Activated T-helper 9 cell treated with anti-CD3 and anti-CD28 coated beads, Interleukin-2, amount 50 U/mL, for 16 hours (primary cell): ENCODE results near the gene LRRC63.
A peak's percentile ranks its signal among the peaks of the same experiment; 100 is the strongest.
"Not testable (repeated sequence)": the region's sequence is repeated elsewhere in the genome, so short reads cannot be mapped to it uniquely, and the experiment has no call there.

Source experiments
- DNase-seq: peaks from one replicate; pipeline ENCODE4 v3.0.0-alpha.2; 2020; ENCODE audit warnings: low read depth

The LRRC63 gene, protein sequence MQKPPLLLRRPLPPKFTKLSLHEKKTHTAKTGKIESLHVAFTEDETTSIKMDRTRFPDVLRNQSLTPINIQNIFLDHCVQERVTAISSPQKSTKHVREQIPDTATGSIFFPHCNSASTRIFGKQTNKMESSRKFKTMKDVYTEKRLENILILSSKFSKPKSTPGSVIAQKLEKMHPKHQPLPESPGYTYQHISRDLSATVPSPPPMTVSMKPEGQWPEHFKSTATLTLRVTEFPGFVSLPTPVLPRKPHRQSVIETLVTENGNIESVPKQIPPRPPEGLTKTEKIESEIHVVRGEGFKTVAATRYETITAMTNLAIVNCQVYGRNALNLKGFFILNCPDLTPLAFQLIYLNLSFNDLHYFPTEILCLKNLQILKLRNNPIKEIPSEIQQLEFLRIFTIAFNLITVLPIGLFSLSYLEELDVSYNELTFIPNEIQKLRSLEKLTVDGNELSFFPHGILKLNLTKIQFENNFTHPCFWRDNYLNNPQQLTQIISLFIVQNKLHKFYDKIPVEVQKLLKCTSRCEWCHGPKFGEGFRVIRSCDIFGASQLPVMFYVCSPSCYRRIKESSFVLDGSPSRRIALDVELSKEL

DNA sequence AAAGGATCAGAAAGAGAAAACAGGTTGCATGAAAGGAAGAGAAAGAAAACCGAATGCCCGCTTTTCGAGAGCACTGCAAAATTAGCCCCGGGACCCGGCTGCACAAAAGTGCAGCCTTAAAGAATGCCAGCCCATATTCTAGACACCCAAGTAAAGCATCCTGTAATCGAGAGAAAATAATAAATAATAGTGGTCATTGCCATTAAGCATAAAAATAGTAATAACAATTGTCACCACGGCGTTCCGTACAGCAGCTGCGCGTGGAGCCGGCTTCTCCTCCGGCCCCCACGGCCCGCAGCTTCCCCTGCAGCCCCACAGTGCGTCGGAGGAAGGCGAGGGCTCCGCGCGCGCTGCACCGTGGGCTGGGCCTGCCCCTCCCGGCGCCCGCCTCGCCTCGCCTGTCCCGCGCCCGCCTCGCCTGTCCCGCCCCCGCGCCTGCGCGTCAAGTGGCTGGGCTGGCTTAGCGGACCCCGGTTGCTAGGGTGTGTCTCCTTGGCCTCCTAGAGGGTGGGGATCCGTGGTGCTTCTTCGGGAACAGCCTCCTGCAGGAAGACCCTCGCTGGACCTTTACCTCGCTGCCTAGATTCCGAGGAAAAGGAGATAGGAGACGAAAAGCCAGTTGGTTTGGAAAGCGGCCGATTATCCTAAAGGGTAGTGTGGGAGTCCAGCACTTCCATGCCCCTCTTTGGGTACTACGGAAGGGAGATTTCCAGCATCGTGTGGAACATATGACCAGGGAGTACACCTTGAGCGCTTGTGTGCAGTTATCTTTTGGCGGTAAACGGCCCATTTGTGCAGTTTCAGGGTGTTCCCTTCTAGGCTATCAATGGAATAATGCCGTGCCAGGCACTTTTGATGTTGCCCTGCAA, at the start of gene LRRC63:
TSS of gene LRRC63 (plus strand) at position 446 of the 869 bp plus-strand sequence. CDS start 1,107 bp downstream, outside the sequence.
- peak; percentile 80 for DNase-seq

DNA sequence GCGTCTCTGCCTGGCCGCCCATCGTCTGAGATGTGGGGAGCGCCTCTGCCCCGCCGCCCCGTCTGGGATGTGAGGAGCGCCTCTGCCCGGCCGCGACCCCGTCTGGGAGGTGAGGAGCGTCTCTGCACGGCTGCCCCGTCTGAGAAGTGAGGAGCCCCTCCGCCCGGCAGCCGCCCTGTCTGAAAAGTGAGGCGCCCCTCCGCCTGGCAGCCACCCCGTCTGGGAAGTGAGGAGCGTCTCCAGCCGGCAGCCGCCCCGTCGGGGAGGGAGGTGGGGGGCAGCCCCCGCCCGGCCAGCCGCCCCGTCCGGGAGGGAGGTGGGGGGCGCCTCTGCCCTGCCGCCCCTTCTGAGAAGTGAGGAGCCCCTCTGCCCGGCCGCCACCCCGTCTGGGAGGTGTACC, 49.0 kb upstream of the LRRC63 start:
- not testable (repeated sequence) for DNase-seq

DNA sequence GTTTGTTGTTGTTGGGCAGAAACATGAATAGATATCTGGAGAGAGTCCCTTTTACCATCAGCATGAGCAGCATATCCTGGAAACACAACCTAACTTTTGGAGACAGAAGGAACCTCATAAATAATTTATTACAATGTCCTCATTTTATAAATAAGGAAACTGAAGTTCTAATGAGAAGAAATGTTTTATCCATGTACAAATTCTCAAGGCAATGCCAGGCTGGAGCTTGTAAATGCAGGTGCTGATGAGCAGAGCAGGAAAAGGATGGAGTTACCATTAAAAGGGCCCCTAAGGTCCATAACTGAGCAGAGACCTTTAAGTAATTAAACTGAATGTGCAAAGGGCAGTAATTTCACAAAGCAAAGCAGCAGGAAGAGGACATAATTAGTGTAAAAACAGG, 47.1 kb upstream of the LRRC63 start:
- DNase-seq: no peak

DNA sequence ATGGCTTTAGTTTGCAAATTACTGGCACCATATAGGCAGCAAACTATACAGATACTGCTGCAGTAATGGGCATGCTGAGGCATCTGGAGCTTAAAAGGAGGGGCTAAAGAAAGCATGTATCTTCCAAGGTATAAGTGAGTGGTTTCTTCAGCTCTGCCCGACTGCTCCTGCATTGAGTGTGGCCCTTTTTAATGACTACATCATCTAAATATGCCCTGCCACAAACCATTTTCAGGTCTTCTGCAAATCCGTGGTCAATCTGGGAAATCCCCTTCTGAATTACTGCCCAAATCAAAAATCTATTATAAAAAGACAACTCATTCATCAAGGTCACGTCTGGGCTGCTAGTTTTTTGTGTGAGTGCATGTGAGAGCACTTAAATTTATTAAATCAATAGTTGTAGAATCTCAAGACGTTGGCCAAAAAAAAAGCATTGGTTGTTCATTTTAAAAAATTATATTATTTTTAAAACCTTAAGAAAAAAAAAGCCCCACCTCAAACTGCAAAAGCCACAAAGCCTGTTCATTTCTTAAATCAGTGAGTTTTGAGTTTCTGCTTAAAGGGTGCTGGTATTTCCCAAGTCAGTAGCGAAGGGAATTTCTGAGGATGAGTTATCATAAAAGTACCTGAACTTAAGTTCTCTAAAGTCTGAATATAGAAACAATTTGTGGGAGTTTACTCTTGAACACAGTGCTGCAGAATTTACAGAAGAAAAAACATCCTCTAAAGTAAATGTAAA, 46.1 kb upstream of the LRRC63 start:
- DNase-seq: peak; percentile 32

DNA sequence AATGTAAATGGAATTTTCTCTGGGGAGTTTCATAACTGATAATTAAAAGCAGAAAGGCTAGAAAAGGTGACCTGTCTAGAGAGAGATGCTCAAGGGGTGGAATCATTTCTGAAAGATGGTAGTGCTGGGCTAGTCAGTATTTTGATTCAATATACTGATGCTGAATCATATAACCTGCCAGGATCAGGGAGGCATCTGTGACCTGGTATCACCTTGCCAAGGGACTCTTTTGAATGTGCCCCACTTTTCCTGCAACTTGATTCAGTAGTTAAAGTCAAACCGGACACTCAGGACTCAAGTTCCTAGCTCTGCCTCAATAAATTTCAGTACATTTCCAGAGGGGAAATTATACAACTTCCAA, 45.5 kb upstream of the LRRC63 start:
- no peak for DNase-seq

DNA sequence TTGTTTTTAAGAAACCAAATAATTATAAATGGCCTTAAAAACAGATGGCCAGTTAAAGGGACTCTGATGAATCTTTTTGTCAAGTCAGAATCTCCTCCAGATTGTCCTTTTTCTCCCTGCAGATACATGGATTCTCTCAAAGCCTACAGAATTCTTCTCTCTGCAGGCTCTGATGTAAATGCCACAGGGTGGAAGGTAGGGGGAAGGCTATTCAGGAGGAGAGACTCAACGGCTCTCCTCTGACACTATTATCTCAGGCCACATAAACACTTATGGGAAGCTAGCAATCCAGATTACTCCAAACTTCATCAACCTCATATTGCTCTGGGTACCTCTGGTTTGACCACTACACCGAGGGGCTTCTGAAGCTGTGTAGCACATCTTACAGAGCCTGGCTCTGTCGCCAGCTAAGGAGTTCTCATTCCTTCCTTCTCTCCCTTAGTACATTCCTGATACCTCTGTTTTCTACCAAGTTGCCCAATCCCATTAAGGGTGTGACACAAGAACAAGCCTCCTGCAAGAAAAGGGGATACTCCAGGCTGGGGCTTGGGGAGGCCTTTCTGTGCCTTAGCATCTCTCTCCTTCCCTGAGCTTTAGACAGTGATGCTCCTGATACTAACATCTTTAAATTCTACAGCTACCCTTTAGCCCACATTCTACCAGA, 44.6 kb upstream of the LRRC63 start:
- DNase-seq: no peak

DNA sequence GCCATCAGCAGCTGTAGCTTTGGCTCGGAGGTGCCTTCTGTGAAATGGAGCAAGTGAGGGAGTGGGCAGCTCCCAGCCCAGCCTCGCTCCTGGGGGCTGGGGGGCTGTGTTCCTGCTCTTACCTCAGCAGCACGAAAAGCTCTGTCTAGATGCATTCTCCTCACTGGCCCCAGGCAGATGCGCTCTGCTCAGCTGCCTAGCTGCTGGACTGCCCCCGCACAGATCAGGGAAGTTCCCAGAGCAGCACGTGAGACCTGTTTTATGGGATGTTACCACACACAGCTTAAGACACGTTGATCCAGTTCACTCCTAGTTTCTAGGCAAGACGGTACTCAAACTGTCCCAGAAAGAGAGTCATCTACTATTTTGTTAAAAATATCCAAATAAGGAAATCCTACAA, 43.4 kb upstream of the LRRC63 start:
- peak; percentile 45 for DNase-seq

DNA sequence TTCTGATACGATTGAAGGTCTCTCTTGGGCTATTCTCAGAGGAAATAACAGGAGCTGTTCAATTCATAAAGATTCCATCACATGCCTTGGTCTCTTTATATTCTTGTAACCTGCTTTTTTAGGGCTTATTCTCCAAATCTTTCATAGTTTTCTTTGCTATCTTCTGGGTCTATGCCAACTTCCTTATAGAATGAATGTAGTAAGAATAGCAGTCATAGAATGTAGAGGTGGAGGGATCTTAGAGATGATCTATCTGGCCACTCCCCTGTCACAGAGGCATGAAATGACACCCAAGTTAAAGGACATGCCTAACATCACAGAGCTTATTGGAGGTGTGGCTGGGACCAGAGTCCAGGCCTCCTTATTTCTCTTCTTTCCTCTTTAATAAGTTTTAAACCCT, 42.9 kb upstream of the LRRC63 start:
- no peak for DNase-seq

DNA sequence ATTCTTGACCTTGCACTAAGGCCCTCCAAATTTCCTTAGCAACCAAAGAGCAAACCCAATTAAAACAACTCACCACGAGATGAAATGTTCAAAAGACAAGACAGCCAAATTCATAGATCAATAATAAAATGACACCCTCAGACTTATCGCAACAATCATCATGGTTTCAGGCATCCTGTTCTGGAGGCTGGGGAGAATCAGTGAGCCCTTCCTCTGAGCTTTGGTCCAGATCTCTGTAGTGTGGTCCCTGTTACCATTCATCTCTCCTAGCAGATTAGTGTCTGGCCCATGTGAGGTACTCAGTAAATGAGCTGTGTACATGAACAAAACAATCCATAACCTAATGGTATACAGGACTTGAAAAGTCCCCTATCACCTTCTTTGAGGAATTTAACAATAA, 42.0 kb upstream of the LRRC63 start:
- DNase-seq: no peak

DNA sequence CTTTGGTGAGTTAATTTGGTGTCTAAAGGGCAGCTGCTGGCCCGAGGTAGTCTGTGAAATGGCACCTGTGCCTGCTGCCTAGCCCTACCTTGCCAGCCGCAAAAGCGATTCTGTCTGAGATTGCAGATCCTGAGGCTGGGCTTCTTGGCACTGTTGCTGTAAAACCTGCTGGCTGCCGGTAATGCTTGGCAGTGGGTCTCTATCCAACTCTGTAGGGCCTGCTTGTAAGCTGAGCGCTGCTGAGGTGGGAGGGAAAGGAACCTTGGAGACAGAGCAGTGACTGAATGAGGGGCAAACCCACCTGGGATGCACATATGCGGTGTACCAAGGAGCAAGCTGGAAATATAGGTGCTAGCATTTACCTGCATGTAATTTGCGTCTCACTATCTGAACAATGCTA, 41.5 kb upstream of the LRRC63 start:
- no peak for DNase-seq

DNA sequence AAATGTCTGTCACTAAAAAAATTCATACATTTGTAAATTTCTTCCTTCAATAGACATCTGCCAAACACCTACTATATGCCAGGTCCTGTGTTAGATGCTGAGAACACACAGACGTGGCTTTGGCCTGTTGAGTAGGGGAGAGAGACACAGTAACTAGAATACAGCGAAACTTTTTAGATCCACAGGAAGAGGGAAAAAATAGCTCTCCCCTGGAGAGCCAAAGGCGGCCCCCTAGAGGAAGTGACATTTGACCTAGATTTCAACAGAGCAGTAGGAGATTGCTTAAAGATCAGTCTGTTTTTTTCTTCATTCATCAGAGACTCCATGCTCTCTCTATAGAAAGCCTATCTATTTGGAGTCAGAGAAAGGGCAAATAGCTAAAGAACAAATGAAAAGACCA, 41.0 kb upstream of the LRRC63 start:
- DNase-seq: no peak

DNA sequence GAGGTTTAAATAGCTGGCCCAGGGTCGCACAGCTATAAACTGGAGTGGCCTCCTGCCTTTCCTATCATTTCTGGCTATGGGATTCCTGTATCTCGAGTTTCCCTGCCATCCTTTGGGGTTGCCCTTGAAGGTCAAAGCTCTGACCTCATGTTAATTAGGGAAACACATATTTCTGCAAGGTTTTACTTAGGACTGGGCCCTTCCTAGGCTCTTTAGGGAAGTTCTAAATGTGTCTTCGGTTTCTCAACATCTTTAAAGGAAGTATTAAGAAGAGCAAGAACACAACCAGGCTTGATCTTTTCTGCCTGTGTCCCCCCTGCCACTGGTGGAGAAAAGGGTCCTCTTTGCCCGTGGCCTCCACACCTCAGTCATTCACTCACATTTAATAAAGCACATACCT, 40.5 kb upstream of the LRRC63 start:
- DNase-seq: no peak

DNA sequence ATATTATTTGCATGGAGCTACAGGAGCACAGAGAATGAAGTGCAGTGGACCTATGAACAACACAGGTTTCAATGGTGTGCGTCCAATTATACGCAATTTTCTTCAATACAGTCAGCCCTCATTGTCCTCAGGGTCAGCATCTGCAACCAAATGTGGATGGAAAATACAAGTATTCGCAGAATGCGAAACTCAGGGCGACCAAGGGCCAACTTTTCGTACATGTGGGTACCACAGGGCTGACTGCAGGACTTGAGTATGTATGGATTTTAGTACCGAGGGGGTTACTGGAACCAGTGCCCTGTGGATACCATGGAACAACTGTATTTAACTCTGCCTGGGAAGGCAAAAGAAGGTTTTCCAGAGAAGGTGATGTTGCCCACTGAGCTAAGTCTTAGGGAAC, 40.0 kb upstream of the LRRC63 start:
- no peak for DNase-seq

DNA sequence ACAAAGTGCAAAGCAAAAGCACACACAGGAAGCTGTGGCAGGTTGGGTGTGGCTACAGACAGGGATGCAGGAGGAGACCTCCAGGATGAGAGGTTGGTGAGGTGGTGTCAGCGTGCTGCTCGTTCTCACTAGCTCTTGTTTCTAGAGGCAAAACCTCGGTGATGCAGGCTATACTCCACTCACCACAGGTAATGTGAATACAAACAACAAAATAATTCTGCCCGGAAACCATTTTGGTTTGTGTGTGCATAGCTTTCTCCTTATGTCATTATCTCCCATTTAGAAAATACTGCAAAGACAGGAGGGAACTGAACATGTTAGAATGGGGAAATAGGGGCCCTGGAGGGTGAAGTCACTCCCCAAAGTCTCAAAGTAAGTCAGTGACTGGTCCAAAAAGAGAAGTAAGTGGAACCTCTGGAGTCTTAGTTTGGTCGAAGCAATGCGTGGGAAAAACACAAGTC, 39.2 kb upstream of the LRRC63 start:
- no peak for DNase-seq

DNA sequence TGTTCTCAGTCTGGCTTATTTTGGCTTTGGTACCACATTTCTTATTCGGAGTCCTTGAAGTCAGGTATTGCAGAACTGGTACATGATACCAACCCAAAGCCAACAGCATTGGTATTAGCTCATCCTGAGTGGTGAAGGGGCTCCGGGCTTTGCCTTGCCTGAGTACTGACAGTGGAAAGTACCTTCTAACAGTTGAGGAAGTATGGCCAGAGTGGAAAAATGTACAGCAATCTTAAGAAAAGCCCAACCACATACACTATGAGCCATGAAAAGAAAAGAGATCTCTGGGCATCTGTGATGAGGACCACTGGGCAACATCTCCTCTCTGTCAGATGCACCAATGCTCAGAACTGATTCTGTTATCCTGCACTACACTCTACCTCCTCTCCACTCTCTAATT, 38.1 kb upstream of the LRRC63 start:
- no peak for DNase-seq

DNA sequence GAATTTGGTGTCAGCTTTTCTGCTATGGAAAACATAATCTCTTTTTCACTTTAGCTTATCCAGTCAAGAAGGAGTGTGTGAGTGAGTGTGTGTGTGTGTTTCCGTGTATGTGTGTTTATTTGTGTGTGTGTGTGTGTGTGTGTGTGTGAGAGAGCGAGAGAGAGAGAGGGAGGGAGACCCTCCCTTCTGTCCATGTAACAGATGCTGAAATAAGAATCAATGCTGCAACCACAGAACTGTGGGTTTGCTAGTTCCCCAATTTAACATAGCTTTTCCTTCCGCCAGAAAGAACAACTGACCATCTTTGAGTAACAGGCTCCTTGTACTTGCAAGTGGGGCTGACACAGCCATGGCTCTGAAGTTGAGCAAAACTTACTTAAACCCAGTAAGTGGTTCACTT, 35.0 kb upstream of the LRRC63 start:
- DNase-seq: no peak

DNA sequence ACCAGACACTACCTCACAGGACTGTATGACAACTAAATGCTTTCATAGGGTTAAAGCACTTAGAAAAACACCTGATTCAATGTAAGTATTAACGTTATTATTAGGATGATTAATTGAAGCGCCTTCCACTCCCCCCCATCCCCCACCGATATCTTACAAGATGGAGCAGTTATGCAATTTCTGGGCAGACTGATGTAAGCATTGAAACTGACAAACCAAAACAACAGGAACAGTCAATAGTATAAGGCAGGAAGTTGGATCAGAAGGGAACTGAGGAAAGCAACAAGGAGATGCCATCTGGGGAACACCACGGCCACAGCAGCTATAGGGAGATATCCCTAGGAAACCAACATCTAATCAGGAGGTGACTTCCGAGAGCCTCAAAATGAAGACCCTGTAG, 33.6 kb upstream of the LRRC63 start:
- DNase-seq: no peak

DNA sequence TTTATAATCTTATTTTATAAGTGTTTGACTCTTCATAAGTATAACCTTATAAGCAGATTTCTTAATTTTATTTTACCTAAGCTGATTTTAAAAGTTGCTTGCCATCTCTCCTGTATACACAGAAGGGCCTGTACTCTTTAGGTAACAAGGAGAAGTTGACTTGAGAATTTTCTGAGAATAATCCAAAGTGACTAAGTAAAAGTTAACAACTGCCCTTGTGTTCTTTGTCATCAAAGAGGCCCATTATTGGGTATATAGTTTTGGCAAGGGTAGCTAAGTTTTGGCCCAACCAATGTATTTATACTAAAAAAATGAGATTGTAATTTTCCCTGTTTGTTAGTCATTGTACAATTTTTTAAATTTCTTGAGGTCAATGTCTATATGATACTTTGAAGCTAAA, 32.9 kb upstream of the LRRC63 start:
- DNase-seq: no peak

DNA sequence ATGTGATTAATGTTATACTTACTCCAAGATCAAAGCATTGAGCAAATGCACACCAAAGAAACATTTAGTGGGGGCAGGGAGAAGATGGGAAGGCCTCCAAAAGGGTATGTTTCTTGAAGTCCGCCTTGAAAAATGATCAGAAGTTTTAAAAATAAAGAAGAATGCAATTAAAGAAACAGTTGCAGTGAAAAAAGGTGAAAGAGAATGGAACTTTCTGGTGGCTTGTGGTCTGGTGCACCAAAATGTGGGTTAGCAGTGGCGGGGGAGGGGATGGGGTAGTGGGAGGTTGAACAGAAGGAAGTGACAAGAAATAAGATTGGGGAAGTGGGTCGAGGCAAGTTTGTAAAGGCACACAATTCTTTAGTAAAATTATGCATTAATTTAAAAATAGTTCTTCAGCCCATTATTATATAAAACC, 32.2 kb upstream of the LRRC63 start:
- peak; percentile 63 for DNase-seq

DNA sequence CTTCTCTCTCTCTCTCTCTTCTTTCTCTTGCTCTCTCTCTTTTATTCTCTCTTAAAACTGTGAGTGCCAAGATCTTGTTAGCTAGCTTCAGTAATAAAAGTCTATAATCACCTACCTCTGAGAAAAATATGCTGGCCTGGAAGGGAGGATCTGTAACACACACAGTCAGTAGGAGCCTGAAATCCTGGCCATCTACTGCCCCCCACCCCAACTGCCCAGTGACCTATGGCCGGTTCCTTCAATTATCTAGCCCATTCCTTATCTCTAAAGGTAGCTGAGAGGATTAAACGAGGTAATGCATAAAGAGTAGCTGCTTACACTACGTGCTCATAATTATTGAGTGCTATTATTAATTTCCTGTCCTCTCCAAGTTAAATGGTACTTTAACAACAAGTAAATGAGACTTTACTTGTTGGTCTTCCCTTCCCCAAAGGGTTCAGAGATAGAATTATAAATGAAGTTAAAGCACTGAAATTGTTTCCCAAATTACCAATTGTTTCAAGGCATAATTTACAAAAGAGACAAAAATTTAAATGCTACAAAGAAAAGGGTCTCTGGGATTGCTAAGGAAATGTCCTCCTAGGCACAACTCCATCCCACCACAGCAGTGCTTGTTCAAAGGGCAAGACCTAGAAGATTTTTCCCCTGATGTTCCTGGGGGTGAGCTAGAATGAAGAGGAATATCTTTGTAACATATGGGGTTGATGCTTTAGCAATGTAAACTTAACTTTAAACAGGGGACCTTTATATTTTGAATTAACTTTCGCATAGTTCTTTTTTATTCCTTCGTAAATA, 31.6 kb upstream of the LRRC63 start:
- DNase-seq: no peak

DNA sequence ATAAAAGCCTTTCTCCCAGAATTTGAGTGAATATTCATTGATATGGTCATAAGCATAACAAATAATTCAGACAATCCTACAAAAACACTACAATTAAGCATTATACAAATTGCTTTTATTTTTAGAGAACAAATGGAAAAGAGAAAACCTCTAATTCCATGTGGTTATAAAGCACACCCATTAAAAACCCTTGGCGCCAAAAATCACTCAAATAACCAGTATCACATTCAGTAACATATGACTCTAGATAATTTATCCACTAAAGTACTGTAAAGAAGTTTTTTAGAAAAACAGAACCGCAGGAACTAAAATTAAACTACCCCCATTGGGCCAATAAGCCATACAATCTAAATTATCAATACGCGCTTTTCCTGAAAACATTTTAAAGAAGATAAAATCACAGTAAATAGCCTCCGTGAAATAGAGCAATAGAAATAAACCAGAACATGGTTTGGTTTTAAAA, 30.3 kb upstream of the LRRC63 start:
- no peak for DNase-seq
